Adrenal gland (tissue), 5 donors: ENCODE measurements around the gene GALNT10.

ENCODE experiments used
- CTCF ChIP-seq, 6 experiments: fragments of 450-650 bp in 4 of 6; fragments of 200-600 bp in 2 of 6; sonication (generic) in 1 of 6; IDR thresholded peaks; 1 replicate in 5 of 6; 2 replicates in 1 of 6; pipeline versions ENCODE4 v1.5.1 to v1.8.0; 2016 to 2021; ENCODE audit warnings: antibody characterized with exemption in 6 of 6, mild to moderate bottlenecking in 2 of 6, moderate library complexity in 1 of 6
- POLR2A ChIP-seq, 2 donors: fragments of 450-650 bp; IDR thresholded peaks; one replicate each; pipeline ENCODE4 v1.6.1; 2017; ENCODE audit warnings: antibody characterized with exemption in 2 of 2, mild to moderate bottlenecking in 2 of 2, moderate library complexity in 1 of 2
- donor health status: DM: no; HTN: no; CAD: no.

- no peak for TF ChIP-seq CTCF (IDR thresholded peaks at IDR 0.05)
- no peak for TF ChIP-seq POLR2A (IDR thresholded peaks at IDR 0.05)
Measured at GRCh38 chr5:154223320-154223719, 32.8 kb downstream of the GALNT10 start.
